ENCODE measurements around the gene SDHA. TPM values are rescaled to one million over a fixed set of nuclear protein-coding genes. Genes with fewer than 3 reads are reported as not detected.

Gene SDHA
- total RNA-seq, 1 experiment from 2014 or later: 134 TPM

GRCh38 chr5:176296-176823 lies 41.8 kb upstream of the SDHA start (continued):
- TF ChIP-seq REST (IDR thresholded peaks at IDR 0.05; ENCODE audit: low read depth) (no peak), SIN3A (IDR thresholded peaks at IDR 0.05; ENCODE audit: low read depth) (no peak), CEBPB (IDR thresholded peaks at IDR 0.05; ENCODE audit: low read depth) (no peak), EZH2 (IDR thresholded peaks at IDR 0.05) (no peak), ATF3 (IDR thresholded peaks at IDR 0.05) (no peak)

- no peak for TF ChIP-seq CTCF (IDR thresholded peaks at IDR 0.05 in 2 of 3, conservative IDR thresholded peaks at IDR 0.05 in 1 of 3; ENCODE audit: borderline replicate concordance in 1 of 3, insufficient read depth in 1 of 3, low read depth in 2 of 3, low read length in 2 of 3)
- no peak for TF ChIP-seq FOSL1 (IDR thresholded peaks at IDR 0.05; ENCODE audit: low read depth)
- TF ChIP-seq RAD21 (IDR thresholded peaks at IDR 0.05; ENCODE audit: low read depth): no peak
- no peak for TF ChIP-seq SRF (IDR thresholded peaks at IDR 0.05; ENCODE audit: low read depth)
- Histone ChIP-seq H3K36me3 (ENCODE audit: control insufficient read depth in 1 of 2, insufficient read depth in 2 of 2, low read length in 2 of 2) (no peaks in the 10 kb centered on the region), H3K9ac (ENCODE audit: low read length) (no peak overlapping the region), H3K9me3 (ENCODE audit: control insufficient read depth in 1 of 2, insufficient read depth in 1 of 2, low read depth in 1 of 2, low read length in 2 of 2) (no peaks in the 10 kb centered on the region), H4K20me1 (ENCODE audit: insufficient read depth) (no peaks in the 10 kb centered on the region), H3K27ac (ENCODE audit: low read depth, low read length) (no peak overlapping the region), H3K9me2 (ENCODE audit: insufficient read depth) (no peaks in the 10 kb centered on the region), H3K4me2 (ENCODE audit: low read length) (no peak overlapping the region), H3K4me1 (ENCODE audit: control insufficient read depth in 1 of 2, insufficient read depth in 2 of 2, low read length in 2 of 2) (peaks cover 3 to 5% of the 10 kb centered on the region in 2 experiments; a peak in 1 of 4 replicates), H3K27me3 (ENCODE audit: insufficient read depth, low read length) (peaks cover 8% of the 10 kb centered on the region; the same call in 1 of the 2 replicates), H3K4me3 (replicated peaks in 1 of 2; ENCODE audit: low read depth in 1 of 2, low read length in 2 of 2) (no peak overlapping the region), H3K79me2 (ENCODE audit: insufficient read depth, low read length) (no peaks in the 10 kb centered on the region), H2AFZ (ENCODE audit: low read depth, low read length, poor library complexity, severe bottlenecking) (no peak overlapping the region)
- intact Hi-C loops (cut with micrococcal nuclease): no loop called here
- no TSS peak for BruUV-seq (replicated peaks)
- ATAC-seq: no peak
- CTCF ChIA-PET: interaction anchor here (1.2 kb wide), 1 partner anchor 10 kb away, joined by 6 read pairs; no protein-coding TSS in a partner anchor
- POLR2A ChIA-PET: no interaction called here
- RAD21 ChIA-PET (ENCODE audit: low non-redundant PET in 1 of 2, low total read pairs in 2 of 2, uncharacterized antibody in 2 of 2, unreplicated experiment in 2 of 2): no interaction called here
- no peak for DNase-seq (ENCODE audit: low read depth, low spot score)
These were observed 40.0 kb upstream of the SDHA start for GRCh38 chr5:178110-178509.

Measured in HCT116 (cell line).